Keratinocyte (primary cell): Measurements from ENCODE around the gene TRIM56. TPM values are rescaled to one million over a fixed set of nuclear protein-coding genes. Genes with fewer than 3 reads are reported as not detected.

ENCODE experiments used
- DNase-seq: peaks from one replicate; pipeline ENCODE4 v3.0.0-alpha.2; 2011; ENCODE audit warnings: low read depth, missing footprints, low spot score
- FAIRE-seq: peaks from 2 replicates; lab custom pipeline; 2011; peaks lifted over from hg19 to GRCh38; lab: Jason Lieb, UNC
- H2AFZ ChIP-seq: 2 replicates; pipeline ENCODE4 v1.6.0; 2012; ENCODE audit warnings: low read length, control low read depth, inconsistent platforms; ENCODE audit not compliant: control insufficient read depth
- H3K27ac ChIP-seq: 2 replicates; pipeline ENCODE4 v1.5.1; 2011; ENCODE audit warnings: low read length; ENCODE audit not compliant: control insufficient read depth, insufficient read depth
- H3K27me3 ChIP-seq: 3 replicates; pipeline ENCODE4 v1.6.0; 2011; ENCODE audit warnings: low read length; ENCODE audit not compliant: control insufficient read depth, insufficient read depth; ENCODE audit errors: extremely low read depth
- H3K36me3 ChIP-seq, 2 experiments: 2 replicates in 1 of 2; 3 replicates in 1 of 2; pipeline ENCODE4 v1.5.1; 2011; ENCODE audit warnings: low read length in 2 of 2, mild to moderate bottlenecking in 1 of 2; ENCODE audit not compliant: control insufficient read depth in 2 of 2, insufficient read depth in 2 of 2; ENCODE audit errors: extremely low read depth in 1 of 2
- H3K4me1 ChIP-seq: 3 replicates; pipeline ENCODE4 v1.5.1; 2011; ENCODE audit warnings: low read length; ENCODE audit not compliant: control insufficient read depth, insufficient read depth; ENCODE audit errors: extremely low read depth
- H3K4me2 ChIP-seq: 3 replicates; pipeline ENCODE4 v1.6.0; 2011; ENCODE audit warnings: low read depth, low read length; ENCODE audit not compliant: control insufficient read depth, insufficient read depth; ENCODE audit errors: extremely low read depth
- H3K4me3 ChIP-seq, 3 experiments: fragments of 200-600 bp in 1 of 3; sonication (generic) in 1 of 3; 2 replicates in 2 of 3; 3 replicates in 1 of 3; pipeline ENCODE4 v1.5.1; 2011 to 2016; ENCODE audit warnings: low read length in 3 of 3, mild to moderate bottlenecking in 3 of 3, control low read depth in 2 of 3, inconsistent platforms in 1 of 3, low read depth in 1 of 3, mixed read lengths in 1 of 3, mixed run types in 1 of 3, moderate library complexity in 1 of 3; ENCODE audit not compliant: control insufficient read depth in 2 of 3, insufficient read depth in 2 of 3; ENCODE audit errors: extremely low read depth in 1 of 3
- H3K79me2 ChIP-seq: 2 replicates; pipeline ENCODE4 v1.6.0; 2012; ENCODE audit warnings: low read length; ENCODE audit not compliant: control insufficient read depth, insufficient read depth
- H3K9ac ChIP-seq: 3 replicates; pipeline ENCODE4 v1.6.0; 2011; ENCODE audit warnings: low read length; ENCODE audit not compliant: control insufficient read depth, insufficient read depth; ENCODE audit errors: extremely low read depth
- H3K9me1 ChIP-seq: 3 replicates; pipeline ENCODE4 v1.6.0; 2011; ENCODE audit warnings: low read length; ENCODE audit not compliant: control insufficient read depth, insufficient read depth; ENCODE audit errors: extremely low read depth
- H3K9me3 ChIP-seq: 2 replicates; pipeline ENCODE4 v1.5.1; 2012; ENCODE audit warnings: low read depth, low read length; ENCODE audit not compliant: control insufficient read depth
- H4K20me1 ChIP-seq: 3 replicates; pipeline ENCODE4 v1.6.0; 2011; ENCODE audit warnings: low read length; ENCODE audit not compliant: control insufficient read depth, insufficient read depth; ENCODE audit errors: extremely low read depth
- EZH2 ChIP-seq: IDR thresholded peaks from one replicate; pipeline ENCODE4 v1.6.1; 2012; ENCODE audit warnings: inconsistent platforms, mild to moderate bottlenecking, low read length, moderate library complexity
- dilution Hi-C: fragments of 300-500 bp; cut with MboI; formaldehyde crosslinking; loops from one replicate; pipeline ENCODE4 v1.7.0; 2020; ENCODE audit warnings: low sequenced_read_pairs; ENCODE audit not compliant: extremely low pct_ligation_motif_present
- polyA plus RNA-seq, 5 experiments: library from polyadenylated mRNA; depleted of rRNA in 3 of 5; stranded (reverse) in 3 of 5; stranded (forward) in 1 of 5; unstranded in 1 of 5; fragments of >200 nt; gene quantifications; 1 replicate in 1 of 5; 2 replicates in 3 of 5; 3 replicates in 1 of 5; pipeline versions ENCODE4 v1.2.1 to v1.2.3, GENCODE V29; 2011 to 2012; ENCODE audit warnings: missing spikeins in 2 of 5, low read depth in 1 of 5, low replicate concordance in 1 of 5
- TF ChIP-seq, protein P1 (sequence below), 3 experiments: IDR thresholded peaks in 1 of 3; conservative IDR thresholded peaks in 1 of 3; optimal IDR thresholded peaks in 1 of 3; 2 replicates in 2 of 3; 3 replicates in 1 of 3; pipeline versions ENCODE3 to v1.5.1; 2011; ENCODE audit warnings: low read length in 3 of 3, mild to moderate bottlenecking in 3 of 3, moderate library complexity in 2 of 3, control low read depth in 1 of 3, inconsistent platforms in 1 of 3; ENCODE audit not compliant: insufficient read depth in 2 of 3; ENCODE audit errors: extremely low read depth in 1 of 3

Gene TRIM56
- polyA plus RNA-seq, 1 donor (not counting 4 experiments of a cell fraction or from before 2014, with no cell fraction given), result 3.6 TPM

- FAIRE-seq (no peak), DNase-seq (no peak)
- no peak overlapping the region for H2AFZ ChIP-seq
- H3K4me2 ChIP-seq, result peak overlapping the region; percentile 44
- peaks cover 18% of the 10 kb centered on the region for H3K4me1 ChIP-seq
- H3K9me1 ChIP-seq, result no peaks in the 10 kb centered on the region
- H4K20me1 ChIP-seq, result no peaks in the 10 kb centered on the region
- peaks cover 15% of the 10 kb centered on the region for H3K79me2 ChIP-seq
- H3K27me3 ChIP-seq, result no peaks in the 10 kb centered on the region
- no peak overlapping the region for H3K4me3 ChIP-seq
- TF ChIP-seq, protein P1, sequence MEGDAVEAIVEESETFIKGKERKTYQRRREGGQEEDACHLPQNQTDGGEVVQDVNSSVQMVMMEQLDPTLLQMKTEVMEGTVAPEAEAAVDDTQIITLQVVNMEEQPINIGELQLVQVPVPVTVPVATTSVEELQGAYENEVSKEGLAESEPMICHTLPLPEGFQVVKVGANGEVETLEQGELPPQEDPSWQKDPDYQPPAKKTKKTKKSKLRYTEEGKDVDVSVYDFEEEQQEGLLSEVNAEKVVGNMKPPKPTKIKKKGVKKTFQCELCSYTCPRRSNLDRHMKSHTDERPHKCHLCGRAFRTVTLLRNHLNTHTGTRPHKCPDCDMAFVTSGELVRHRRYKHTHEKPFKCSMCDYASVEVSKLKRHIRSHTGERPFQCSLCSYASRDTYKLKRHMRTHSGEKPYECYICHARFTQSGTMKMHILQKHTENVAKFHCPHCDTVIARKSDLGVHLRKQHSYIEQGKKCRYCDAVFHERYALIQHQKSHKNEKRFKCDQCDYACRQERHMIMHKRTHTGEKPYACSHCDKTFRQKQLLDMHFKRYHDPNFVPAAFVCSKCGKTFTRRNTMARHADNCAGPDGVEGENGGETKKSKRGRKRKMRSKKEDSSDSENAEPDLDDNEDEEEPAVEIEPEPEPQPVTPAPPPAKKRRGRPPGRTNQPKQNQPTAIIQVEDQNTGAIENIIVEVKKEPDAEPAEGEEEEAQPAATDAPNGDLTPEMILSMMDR (optimal IDR thresholded peaks at IDR 0.05 in 1 of 3, IDR thresholded peaks at IDR 0.05 in 1 of 3, conservative IDR thresholded peaks at IDR 0.05 in 1 of 3; ENCODE audit: extremely low read depth in 1 of 3, insufficient read depth in 2 of 3, low read length in 3 of 3), result no peak
- TF ChIP-seq EZH2, result no peak
- peak overlapping the region; percentile 36 for H3K9ac ChIP-seq
- dilution Hi-C loops, result no loop called here
- H3K27ac ChIP-seq, result peak overlapping the region; percentile 55
- H3K9me3 ChIP-seq, result no peaks in the 10 kb centered on the region
- H3K36me3 ChIP-seq, result no peaks in the 10 kb centered on the region
Observed at GRCh38 chr7:101094376-101094775, 9.1 kb downstream of the TRIM56 start.

GRCh38 chr7:101094791-101095375 is 9.6 kb downstream of the TRIM56 start:
- DNase-seq, result no peak

More at GRCh38 chr7:101094791-101095375, 9.6 kb downstream of the TRIM56 start:
- Histone ChIP-seq H3K4me3 (no peak overlapping the region), H3K4me1 (peaks cover 24% of the 10 kb centered on the region), H3K4me2 (peak overlapping the region; percentile 44), H3K27ac (peak overlapping the region; percentile 55), H3K9ac (peak overlapping the region; percentile 36), H3K9me1 (no peaks in the 10 kb centered on the region), H2AFZ (no peak overlapping the region), H3K79me2 (peaks cover 10% of the 10 kb centered on the region), H3K36me3 (no peaks in the 10 kb centered on the region), H3K9me3 (no peaks in the 10 kb centered on the region), H4K20me1 (no peaks in the 10 kb centered on the region), H3K27me3 (no peaks in the 10 kb centered on the region)
- dilution Hi-C loops, result no loop called here
- no peak for FAIRE-seq
- TF ChIP-seq, protein P1 (optimal IDR thresholded peaks at IDR 0.05 in 1 of 3, IDR thresholded peaks at IDR 0.05 in 1 of 3, conservative IDR thresholded peaks at IDR 0.05 in 1 of 3; ENCODE audit: extremely low read depth in 1 of 3, insufficient read depth in 2 of 3, low read length in 3 of 3), result peak; percentile 65 to 72 (median 72)
- no peak for TF ChIP-seq EZH2
